ENCODE results near the gene SIGLEC12.

The SIGLEC12 gene

GRCh38 chr19:51535535-51535934 lies 33.9 kb upstream of the SIGLEC12 start:
- DNase-seq (ENCODE audit: low read depth) = no peak
- no peak for TF ChIP-seq CTCF (conservative IDR thresholded peaks at IDR 0.05; ENCODE audit: low read length)
- no peak overlapping the region for H3K4me3 ChIP-seq (ENCODE audit: low read length)

GRCh38 chr19:51531349-51532315 lies 30.0 kb upstream of the SIGLEC12 start, which contains the start of gene SIGLEC6:
SIGLEC6 (minus strand) TSS chr19:51531670; CDS start chr19:51531648, 22 bp downstream.
- DNase-seq (ENCODE audit: low read depth) = no peak

GRCh38 chr19:51530616-51531015 lies 29.0 kb upstream of the SIGLEC12 start:
- TF ChIP-seq CTCF (conservative IDR thresholded peaks at IDR 0.05; ENCODE audit: low read length) = no peak
- H3K4me3 ChIP-seq (ENCODE audit: low read length) = no peak overlapping the region
- DNase-seq (ENCODE audit: low read depth) = no peak

More at GRCh38 chr19:51531349-51532315, 30.0 kb upstream of the SIGLEC12 start, which contains the start of gene SIGLEC6:
- TF ChIP-seq CTCF (conservative IDR thresholded peaks at IDR 0.05; ENCODE audit: low read length) = no peak
- no peak within 1 kb of the TSS for H3K4me3 ChIP-seq (ENCODE audit: low read length)

- no peak for TF ChIP-seq CTCF (conservative IDR thresholded peaks at IDR 0.05; ENCODE audit: low read length)
- no peak overlapping the region for H3K4me3 ChIP-seq (ENCODE audit: low read length)
- no peak for DNase-seq (ENCODE audit: low read depth)
These were observed 27.7 kb upstream of the SIGLEC12 start for GRCh38 chr19:51529301-51529700.

- no peak for DNase-seq (ENCODE audit: low read depth)
- H3K4me3 ChIP-seq (ENCODE audit: low read length) = no peak overlapping the region
- TF ChIP-seq CTCF (conservative IDR thresholded peaks at IDR 0.05; ENCODE audit: low read length) = no peak
These were observed 24.1 kb upstream of the SIGLEC12 start for GRCh38 chr19:51525651-51526050.

- no peak for TF ChIP-seq CTCF (conservative IDR thresholded peaks at IDR 0.05; ENCODE audit: low read length)
- no peak for DNase-seq (ENCODE audit: low read depth)
- no peak overlapping the region for H3K4me3 ChIP-seq (ENCODE audit: low read length)
These were observed 23.2 kb upstream of the SIGLEC12 start for GRCh38 chr19:51524666-51525264.
